ENCODE measurements around the gene ACYP2.
"Not testable (repeated sequence)": the region's sequence is repeated elsewhere in the genome, so short reads cannot be mapped to it uniquely, and the experiment has no call there.

The ACYP2 gene

GRCh38 chr2:54279385-54279784 lies 164.0 kb downstream of the ACYP2 start:
- no peak for DNase-seq

- no peak for DNase-seq
Measured at GRCh38 chr2:54284826-54285225, 169.4 kb downstream of the ACYP2 start.

- no peak for DNase-seq
Measured at GRCh38 chr2:54285451-54285850, 170.0 kb downstream of the ACYP2 start.

GRCh38 chr2:54287532-54287931 lies 172.1 kb downstream of the ACYP2 start:
- no peak for DNase-seq

DNA sequence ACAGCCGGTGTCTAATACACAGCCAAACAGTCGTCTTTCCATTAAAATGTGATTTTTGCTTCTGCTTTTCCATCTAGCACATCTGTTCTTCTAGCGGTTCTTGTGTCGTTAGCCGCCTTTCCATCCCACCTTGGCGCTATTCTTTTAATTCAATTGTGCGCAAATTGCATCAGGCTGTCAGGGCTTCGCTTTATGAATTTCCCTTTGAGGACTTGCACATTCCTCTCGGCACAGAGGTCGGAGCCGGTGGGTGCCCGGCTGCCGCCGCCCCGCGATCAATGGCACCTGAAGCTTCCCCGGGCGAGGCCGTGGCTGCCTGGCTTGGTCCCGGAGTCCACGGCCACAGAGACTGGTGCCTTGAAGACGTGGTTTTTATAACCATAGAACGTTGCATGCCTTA lies 174.5 kb downstream of the ACYP2 start:
- DNase-seq = no peak

DNA sequence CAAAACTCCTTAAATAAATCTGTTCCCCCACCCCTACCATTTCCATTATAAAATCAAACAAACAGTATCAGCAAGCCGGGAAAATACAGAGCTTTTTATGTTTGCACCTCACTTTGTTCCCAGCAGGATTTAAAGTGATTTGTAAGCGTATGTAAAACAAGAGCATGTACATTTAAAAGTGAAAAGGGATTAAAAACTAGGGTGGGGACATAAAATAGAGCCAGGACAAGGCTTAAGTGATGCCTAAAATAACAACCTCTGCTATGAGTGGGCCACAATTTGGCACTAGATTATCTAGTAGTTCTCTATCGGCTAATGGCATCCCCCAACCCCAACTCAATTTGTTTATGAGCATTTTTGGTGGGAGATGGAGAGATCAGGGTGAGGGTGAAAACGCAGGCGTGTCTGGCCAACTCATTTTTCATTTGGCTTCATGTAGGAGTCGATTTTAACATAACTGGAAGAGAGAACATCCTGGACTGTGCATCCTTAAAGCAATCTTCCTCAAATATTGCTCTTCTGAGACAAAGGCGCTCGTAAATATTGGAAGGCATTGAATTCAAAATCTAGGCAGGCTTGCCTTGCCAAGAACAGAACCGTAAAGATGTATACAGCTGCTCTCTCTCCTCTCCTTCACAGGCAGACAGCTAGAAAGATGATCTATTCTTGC lies 175.1 kb downstream of the ACYP2 start:
- no peak for DNase-seq

DNA sequence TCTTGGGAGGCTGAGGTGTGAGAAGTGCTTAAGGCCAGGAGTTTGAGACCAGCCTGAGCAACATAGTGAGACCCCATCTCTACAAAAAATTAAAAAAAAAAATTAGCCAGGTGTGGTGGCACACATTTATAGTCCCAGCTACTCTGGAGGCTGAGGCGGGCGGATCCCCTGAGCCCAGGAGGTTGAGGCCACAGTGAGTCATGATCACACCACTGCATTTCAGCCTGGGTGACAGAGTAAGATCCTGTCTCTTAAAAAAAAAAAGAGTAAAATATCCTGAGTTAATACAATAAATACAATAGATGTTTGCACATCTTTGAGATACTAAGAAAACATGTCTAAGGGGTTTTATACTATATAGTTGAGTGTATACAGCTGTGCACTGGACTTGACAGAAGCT lies 179.2 kb downstream of the ACYP2 start:
- not testable (repeated sequence) for DNase-seq

GRCh38 chr2:54295911-54296310 lies 180.5 kb downstream of the ACYP2 start:
- DNase-seq = no peak

- DNase-seq = no peak
Measured at GRCh38 chr2:54298514-54298913, 183.1 kb downstream of the ACYP2 start.

DNA sequence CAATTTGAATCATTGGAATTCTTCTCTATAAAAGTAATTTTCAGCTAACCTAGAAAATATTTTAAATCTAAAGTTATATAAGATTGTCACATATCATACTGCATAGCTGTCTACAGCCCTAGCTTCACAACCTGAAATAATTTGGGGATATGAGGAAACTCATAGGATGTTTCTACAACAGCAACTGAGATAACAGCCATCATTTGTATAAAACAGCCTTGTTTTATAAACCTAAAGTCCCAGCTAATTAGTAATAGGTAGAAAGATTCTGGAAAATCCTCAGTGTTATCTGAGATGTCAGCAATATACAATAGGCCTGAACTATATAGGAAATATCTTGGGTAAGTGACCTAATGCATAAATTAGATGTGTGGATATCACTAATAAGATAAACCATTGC lies 188.2 kb downstream of the ACYP2 start:
- no peak for DNase-seq

GRCh38 chr2:54306556-54306955 lies 191.1 kb downstream of the ACYP2 start:
- DNase-seq = no peak

GRCh38 chr2:54308186-54308585 lies 192.8 kb downstream of the ACYP2 start:
- no peak for DNase-seq

DNA sequence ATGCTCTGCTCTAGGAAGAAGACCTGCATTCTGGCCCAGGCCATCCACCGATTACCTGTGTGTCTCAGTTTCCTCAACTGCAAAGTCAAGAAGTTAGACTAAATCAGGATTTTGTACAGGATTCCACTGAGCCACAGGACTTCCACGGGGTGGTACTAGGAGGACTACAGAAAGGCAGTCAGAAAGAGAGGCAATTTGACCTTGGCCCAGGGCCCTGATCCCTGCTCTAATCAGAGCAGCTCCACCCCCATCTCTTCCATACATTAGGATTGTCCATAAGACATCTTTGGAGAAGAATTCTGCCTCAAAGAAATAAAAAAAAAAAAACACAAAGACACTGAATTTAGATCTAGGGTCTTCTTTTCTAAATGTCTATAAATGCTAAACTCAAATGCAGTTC lies 193.4 kb downstream of the ACYP2 start:
- DNase-seq = no peak

DNA sequence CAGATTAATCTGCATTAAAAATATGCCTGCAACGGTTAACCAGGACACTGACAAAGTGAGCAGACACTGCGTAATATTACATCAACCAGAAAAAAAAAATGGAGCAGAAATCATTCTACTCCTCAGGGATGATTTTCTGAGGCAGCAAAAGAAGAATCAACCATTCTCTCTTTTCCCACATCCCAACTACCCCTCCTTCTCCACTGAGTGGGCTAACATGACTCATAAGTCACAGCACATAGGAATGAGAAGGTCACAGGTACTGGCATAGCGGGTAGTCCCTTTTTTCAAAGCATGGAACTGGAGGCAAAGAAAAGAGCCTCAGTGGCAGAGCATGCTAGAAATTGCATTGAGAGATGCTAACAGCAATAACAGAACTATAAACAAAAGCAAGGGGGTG lies 194.9 kb downstream of the ACYP2 start:
- no peak for DNase-seq

DNA sequence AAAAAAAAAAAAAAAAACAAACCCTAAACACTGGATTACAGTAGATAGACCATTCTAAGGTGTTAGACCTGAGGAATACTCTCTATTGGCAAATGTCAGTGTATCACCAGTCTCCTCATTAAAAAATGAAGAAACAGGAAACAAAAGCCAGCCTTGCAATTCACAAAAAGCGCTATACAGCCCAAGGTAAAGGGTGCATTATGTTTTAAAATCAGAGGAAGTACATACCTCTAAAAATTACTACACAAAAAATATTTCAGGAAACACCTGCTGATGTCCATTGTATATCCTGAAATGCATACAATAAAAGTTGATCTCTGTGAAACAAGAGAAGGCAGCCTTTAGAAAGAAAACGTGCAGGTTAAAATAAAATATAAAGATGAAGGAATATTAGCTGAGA lies 195.5 kb downstream of the ACYP2 start:
- no peak for DNase-seq

DNA sequence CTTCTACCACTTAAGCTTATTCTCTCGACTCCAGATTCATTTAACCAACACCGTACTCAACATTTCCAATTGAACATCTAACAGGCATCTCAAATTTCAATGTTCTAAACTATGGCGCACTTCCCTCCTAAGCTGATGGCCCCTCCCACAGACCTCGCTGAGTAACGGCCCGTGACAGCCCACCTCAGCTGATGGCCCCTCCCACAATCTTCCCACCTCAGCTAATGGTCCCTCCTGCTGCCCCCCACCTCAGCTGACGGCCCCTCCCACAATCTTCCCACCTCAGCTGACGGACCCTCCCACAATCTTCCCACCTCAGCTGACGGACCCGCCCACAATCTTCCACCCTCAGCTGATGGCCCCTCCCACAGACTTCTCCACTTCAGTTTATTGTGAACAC lies 197.7 kb downstream of the ACYP2 start:
- no peak for DNase-seq

GRCh38 chr2:54317973-54318372 lies 202.6 kb downstream of the ACYP2 start:
- DNase-seq = no peak

DNA sequence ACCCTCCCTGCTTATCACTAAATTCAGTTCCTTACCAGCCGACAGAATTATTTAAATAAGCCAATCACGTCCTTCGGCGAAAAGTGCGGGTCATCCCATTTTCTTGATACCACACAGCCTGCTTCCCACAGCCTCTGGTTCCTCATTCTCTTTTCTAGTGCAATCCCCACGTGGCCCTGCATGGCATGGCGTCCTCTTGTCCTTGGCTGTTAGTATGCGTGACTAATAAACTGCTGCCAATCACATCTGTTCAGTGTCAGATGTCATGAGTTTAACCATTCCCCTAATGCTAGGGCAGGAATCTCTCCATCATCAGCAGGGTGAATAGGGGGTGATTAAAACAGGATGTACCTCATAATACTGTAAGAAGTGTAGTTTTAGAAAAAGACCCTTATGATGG lies 203.4 kb downstream of the ACYP2 start:
- no peak for DNase-seq

DNA sequence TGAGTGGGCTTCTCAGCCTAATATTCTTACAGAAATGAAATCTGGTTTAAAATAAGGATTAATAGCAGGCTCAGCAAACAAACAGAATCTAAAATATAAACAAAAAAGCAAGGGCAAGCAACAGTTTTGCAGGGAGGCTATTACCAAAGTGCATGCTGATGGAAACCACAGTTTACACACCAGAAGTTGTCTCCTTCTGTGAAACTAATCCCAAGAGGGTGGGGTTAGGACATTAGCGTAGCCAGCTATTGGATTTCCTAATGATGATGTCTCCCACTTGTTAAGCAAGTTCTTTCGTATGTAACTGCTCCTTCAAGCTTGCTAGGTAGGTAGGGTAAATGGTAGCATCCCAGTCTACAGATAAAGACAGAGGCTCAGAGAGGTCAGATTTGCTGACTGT lies 205.6 kb downstream of the ACYP2 start:
- DNase-seq = no peak

- DNase-seq = not testable (repeated sequence)
Measured at GRCh38 chr2:54324517-54324916, 209.1 kb downstream of the ACYP2 start.

DNA sequence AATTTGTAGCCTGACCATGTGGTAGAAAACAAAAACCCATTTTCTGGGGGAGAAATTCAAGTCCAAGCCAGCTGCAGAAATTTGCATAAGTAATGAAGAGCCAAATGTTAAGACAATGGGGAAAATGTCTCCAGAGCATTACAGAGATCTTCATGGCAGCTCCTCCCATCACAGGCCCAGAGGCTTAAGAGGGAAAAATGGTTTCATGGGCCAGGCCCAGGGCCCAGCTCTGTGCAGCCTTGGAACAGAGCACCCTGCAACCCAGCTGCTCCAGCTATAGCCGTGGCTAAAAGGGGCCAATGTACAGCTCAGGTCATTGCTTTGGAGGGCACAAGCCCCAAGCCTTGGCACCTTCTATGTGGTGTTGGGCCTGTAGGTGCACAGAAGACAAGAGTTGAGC lies 209.7 kb downstream of the ACYP2 start:
- no peak for DNase-seq

- no peak for DNase-seq
Measured at GRCh38 chr2:54329482-54330161, 214.2 kb downstream of the ACYP2 start.

GRCh38 chr2:54330162-54330925 lies 214.9 kb downstream of the ACYP2 start:
- peak; percentile 91 for DNase-seq
